Lower leg skin (tissue), 4 donors: ENCODE measurements around the gene GUCA1A. TPM values are rescaled to one million over a fixed set of nuclear protein-coding genes. Genes with fewer than 3 reads are reported as not detected.
"Not testable (repeated sequence)": the region's sequence is repeated elsewhere in the genome, so short reads cannot be mapped to it uniquely, and the experiment has no call there.

Experiments used
- DNase-seq, 2 donors: peaks; one replicate each; pipeline ENCODE4 v3.0.0-alpha.2; 2019; ENCODE audit warnings: low spot score in 2 of 2
- H3K4me3 ChIP-seq: fragments of 200-600 bp; sonication (generic); 2 replicates; pipeline ENCODE4 v1.5.1; 2017; ENCODE audit warnings: mild to moderate bottlenecking, low read depth; ENCODE audit not compliant: poor library complexity, severe bottlenecking
- POLR2A ChIP-seq, 2 donors: fragments of 450-650 bp; IDR thresholded peaks; one replicate each; pipeline ENCODE4 v1.6.1; 2016 to 2017; ENCODE audit warnings: antibody characterized with exemption in 2 of 2, mild to moderate bottlenecking in 1 of 2, moderate library complexity in 1 of 2
- WGBS, 2 donors: methylation state at CpG; one replicate each; pipeline ENCODE4 v1.1.5; 2018; 5-methylcytosine and 5-hydroxymethylcytosine counted together
- intact Hi-C: fragments of 100-400 bp; cut with DNase I; formaldehyde crosslinking; loops from one replicate; pipeline ENCODE4 v1.15.0; 2023; ENCODE audit warnings: low total_unique reads
- total RNA-seq, 4 donors: library from RNA; depleted of rRNA; stranded (reverse); fragments of >200 nt; gene quantifications; one replicate each; pipeline ENCODE4 v1.1.0, GENCODE V29; 2016
- TF ChIP-seq, protein P1 (sequence below), 3 donors: fragments of 450-650 bp; IDR thresholded peaks; one replicate each; pipeline ENCODE4 v1.5.1; 2016; ENCODE audit warnings: antibody characterized with exemption in 3 of 3, mild to moderate bottlenecking in 3 of 3, moderate library complexity in 2 of 3

GUCA1A gene
- total RNA-seq, 4 donors from 2014 or later: not detected

DNA sequence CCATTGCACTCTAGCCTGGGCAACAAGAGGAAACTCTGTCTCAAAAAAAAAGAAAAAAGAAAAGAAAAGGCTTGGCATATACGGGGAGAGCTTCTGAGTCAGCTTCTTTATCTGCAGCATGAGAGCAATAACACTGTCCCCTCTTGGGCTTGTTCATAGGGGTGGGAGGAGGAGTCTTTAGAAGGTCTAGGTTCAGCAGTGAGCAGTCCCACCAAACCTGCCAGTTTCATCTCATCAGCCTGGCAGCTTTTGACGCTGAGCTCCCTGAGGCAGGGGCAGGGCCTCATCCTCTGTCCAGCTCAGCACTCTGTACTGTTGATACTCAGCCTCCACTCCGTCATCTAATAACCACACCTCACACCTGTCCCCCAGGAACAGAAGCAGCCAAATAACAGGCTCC, 25.1 kb upstream of the GUCA1A start:
- DNase-seq: no peak
- no peak overlapping the region for H3K4me3 ChIP-seq
- 16 to 26% methylated on average over 3 of the region's 3 CpGs for WGBS, 2 donors
- TF ChIP-seq, protein P1, sequence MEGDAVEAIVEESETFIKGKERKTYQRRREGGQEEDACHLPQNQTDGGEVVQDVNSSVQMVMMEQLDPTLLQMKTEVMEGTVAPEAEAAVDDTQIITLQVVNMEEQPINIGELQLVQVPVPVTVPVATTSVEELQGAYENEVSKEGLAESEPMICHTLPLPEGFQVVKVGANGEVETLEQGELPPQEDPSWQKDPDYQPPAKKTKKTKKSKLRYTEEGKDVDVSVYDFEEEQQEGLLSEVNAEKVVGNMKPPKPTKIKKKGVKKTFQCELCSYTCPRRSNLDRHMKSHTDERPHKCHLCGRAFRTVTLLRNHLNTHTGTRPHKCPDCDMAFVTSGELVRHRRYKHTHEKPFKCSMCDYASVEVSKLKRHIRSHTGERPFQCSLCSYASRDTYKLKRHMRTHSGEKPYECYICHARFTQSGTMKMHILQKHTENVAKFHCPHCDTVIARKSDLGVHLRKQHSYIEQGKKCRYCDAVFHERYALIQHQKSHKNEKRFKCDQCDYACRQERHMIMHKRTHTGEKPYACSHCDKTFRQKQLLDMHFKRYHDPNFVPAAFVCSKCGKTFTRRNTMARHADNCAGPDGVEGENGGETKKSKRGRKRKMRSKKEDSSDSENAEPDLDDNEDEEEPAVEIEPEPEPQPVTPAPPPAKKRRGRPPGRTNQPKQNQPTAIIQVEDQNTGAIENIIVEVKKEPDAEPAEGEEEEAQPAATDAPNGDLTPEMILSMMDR (IDR thresholded peaks at IDR 0.05): no peak
- TF ChIP-seq POLR2A (IDR thresholded peaks at IDR 0.05): no peak
- intact Hi-C loops: no loop called here

- H3K4me3 ChIP-seq: no peak overlapping the region
- 93% methylated on average over 8 of the region's 8 CpGs for WGBS, 2 donors
- intact Hi-C loops: no loop called here
- TF ChIP-seq, protein P1 (IDR thresholded peaks at IDR 0.05): no peak
- no peak for TF ChIP-seq POLR2A (IDR thresholded peaks at IDR 0.05)
- no peak for DNase-seq
These were observed 22.9 kb upstream of the GUCA1A start for GRCh38 chr6:42150254-42150653.

- intact Hi-C loops: no loop called here
- DNase-seq: no peak
- TF ChIP-seq POLR2A (IDR thresholded peaks at IDR 0.05): no peak
- TF ChIP-seq, protein P1 (IDR thresholded peaks at IDR 0.05): no peak
These were observed 21.1 kb upstream of the GUCA1A start for GRCh38 chr6:42152024-42152423.

DNA sequence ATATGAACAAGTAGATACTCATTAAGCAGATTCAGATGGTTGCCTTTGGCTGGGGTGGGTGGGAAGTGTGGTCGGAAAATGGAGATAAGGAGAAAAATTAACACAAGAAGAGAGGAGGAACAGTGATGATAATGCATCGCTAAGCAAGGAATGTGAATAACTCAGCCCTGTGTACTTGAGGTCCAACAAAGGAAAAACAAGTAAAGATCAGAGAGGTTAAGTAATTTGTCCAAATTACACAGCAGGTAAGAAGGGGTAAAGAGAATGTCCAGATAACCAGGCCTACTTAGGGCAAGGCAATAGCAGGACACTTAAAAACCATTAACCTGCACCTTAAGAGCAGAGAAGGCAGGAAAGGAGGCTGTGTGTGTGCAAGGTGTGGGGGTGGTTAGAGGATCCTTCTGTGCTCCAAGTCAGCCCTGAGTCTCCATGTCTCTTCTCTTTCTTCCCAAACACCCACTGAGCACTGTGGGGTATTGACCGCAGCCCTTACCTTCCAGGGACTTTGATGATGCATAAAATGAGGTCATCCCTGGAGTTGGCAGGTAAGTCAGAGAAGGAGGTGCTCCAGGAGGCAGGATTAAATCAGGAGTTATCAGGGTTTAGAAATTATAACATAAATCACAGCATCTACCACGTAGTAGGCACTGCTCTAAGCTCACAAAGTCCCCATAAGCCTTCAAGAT, 20.5 kb upstream of the GUCA1A start:
- WGBS, 2 donors: 66 to 68% methylated on average over 4 of the region's 4 CpGs
- H3K4me3 ChIP-seq, DNase-seq, intact Hi-C loops: not testable (repeated sequence)

More at GRCh38 chr6:42152024-42152423, 21.1 kb upstream of the GUCA1A start:
- 79 to 82% methylated on average over 8 of the region's 8 CpGs for WGBS, 2 donors
- no peak overlapping the region for H3K4me3 ChIP-seq

GRCh38 chr6:42153921-42154320, 19.2 kb upstream of the GUCA1A start:
- no peak for TF ChIP-seq POLR2A (IDR thresholded peaks at IDR 0.05)
- no peak for DNase-seq
- WGBS, 2 donors: 60% methylated on average over 5 of the region's 5 CpGs
- intact Hi-C loops: no loop called here
- no peak overlapping the region for H3K4me3 ChIP-seq

- TF ChIP-seq, protein P1 (IDR thresholded peaks at IDR 0.05): no peak
- TF ChIP-seq POLR2A (IDR thresholded peaks at IDR 0.05): no peak
- DNase-seq: no peak
- intact Hi-C loops: no loop called here
- H3K4me3 ChIP-seq: no peak overlapping the region
These were observed 18.5 kb upstream of the GUCA1A start for GRCh38 chr6:42154461-42155209.
